ENCODE measurements around the gene TRABD2B. TPM values are rescaled to one million over a fixed set of nuclear protein-coding genes. Genes with fewer than 3 reads are reported as not detected.

TRABD2B gene
- total and polyA plus RNA-seq, 2 of the 13 experiments (the other 11 are each of a cell fraction or from before 2014, with no cell fraction given): 0.04 TPM; not detected in 1

- TF ChIP-seq POLR2G (IDR thresholded peaks at IDR 0.05; ENCODE audit: low read depth, low read length) (no peak), GATAD2A (CRISPR knock-in tag; IDR thresholded peaks at IDR 0.05) (peak; percentile 80), GMEB1 (CRISPR knock-in tag; IDR thresholded peaks at IDR 0.05; ENCODE audit: borderline replicate concordance) (no peak), U2AF2 (IDR thresholded peaks at IDR 0.05; ENCODE audit: low read depth, low read length) (no peak), BATF2 (CRISPR knock-in tag; IDR thresholded peaks at IDR 0.05) (no peak), TP53 (CRISPR knock-in tag; conservative IDR thresholded peaks at IDR 0.05) (no peak), ZMYM4 (CRISPR knock-in tag; IDR thresholded peaks at IDR 0.05) (no peak), TEAD2 (CRISPR knock-in tag; IDR thresholded peaks at IDR 0.05) (no peak), TIGD3 (CRISPR knock-in tag; IDR thresholded peaks at IDR 0.05; ENCODE audit: borderline replicate concordance) (no peak)
- TF ChIP-seq, protein P1, sequence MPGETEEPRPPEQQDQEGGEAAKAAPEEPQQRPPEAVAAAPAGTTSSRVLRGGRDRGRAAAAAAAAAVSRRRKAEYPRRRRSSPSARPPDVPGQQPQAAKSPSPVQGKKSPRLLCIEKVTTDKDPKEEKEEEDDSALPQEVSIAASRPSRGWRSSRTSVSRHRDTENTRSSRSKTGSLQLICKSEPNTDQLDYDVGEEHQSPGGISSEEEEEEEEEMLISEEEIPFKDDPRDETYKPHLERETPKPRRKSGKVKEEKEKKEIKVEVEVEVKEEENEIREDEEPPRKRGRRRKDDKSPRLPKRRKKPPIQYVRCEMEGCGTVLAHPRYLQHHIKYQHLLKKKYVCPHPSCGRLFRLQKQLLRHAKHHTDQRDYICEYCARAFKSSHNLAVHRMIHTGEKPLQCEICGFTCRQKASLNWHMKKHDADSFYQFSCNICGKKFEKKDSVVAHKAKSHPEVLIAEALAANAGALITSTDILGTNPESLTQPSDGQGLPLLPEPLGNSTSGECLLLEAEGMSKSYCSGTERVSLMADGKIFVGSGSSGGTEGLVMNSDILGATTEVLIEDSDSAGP (CRISPR knock-in tag; IDR thresholded peaks at IDR 0.05; ENCODE audit: borderline replicate concordance): no peak
- TF ChIP-seq, protein P2, sequence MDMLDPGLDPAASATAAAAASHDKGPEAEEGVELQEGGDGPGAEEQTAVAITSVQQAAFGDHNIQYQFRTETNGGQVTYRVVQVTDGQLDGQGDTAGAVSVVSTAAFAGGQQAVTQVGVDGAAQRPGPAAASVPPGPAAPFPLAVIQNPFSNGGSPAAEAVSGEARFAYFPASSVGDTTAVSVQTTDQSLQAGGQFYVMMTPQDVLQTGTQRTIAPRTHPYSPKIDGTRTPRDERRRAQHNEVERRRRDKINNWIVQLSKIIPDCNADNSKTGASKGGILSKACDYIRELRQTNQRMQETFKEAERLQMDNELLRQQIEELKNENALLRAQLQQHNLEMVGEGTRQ (IDR thresholded peaks at IDR 0.05; ENCODE audit: low read depth, low read length): no peak
- TF ChIP-seq, protein P2 (CRISPR knock-in tag; IDR thresholded peaks at IDR 0.05; ENCODE audit: borderline replicate concordance): no peak
- TF ChIP-seq, protein P3, sequence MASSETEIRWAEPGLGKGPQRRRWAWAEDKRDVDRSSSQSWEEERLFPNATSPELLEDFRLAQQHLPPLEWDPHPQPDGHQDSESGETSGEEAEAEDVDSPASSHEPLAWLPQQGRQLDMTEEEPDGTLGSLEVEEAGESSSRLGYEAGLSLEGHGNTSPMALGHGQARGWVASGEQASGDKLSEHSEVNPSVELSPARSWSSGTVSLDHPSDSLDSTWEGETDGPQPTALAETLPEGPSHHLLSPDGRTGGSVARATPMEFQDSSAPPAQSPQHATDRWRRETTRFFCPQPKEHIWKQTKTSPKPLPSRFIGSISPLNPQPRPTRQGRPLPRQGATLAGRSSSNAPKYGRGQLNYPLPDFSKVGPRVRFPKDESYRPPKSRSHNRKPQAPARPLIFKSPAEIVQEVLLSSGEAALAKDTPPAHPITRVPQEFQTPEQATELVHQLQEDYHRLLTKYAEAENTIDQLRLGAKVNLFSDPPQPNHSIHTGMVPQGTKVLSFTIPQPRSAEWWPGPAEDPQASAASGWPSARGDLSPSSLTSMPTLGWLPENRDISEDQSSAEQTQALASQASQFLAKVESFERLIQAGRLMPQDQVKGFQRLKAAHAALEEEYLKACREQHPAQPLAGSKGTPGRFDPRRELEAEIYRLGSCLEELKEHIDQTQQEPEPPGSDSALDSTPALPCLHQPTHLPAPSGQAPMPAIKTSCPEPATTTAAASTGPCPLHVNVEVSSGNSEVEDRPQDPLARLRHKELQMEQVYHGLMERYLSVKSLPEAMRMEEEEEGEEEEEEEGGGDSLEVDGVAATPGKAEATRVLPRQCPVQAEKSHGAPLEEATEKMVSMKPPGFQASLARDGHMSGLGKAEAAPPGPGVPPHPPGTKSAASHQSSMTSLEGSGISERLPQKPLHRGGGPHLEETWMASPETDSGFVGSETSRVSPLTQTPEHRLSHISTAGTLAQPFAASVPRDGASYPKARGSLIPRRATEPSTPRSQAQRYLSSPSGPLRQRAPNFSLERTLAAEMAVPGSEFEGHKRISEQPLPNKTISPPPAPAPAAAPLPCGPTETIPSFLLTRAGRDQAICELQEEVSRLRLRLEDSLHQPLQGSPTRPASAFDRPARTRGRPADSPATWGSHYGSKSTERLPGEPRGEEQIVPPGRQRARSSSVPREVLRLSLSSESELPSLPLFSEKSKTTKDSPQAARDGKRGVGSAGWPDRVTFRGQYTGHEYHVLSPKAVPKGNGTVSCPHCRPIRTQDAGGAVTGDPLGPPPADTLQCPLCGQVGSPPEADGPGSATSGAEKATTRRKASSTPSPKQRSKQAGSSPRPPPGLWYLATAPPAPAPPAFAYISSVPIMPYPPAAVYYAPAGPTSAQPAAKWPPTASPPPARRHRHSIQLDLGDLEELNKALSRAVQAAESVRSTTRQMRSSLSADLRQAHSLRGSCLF (CRISPR knock-in tag; IDR thresholded peaks at IDR 0.05; ENCODE audit: borderline replicate concordance): no peak
These were observed 77.9 kb downstream of the TRABD2B start (continued) for GRCh38 chr1:47919113-47919833.
